IMR-90 (cell line): ENCODE measurements around the gene URB1. TPM values are rescaled to one million over a fixed set of nuclear protein-coding genes. Genes with fewer than 3 reads are reported as not detected.

Experiments
- ATAC-seq: fragments of 200-7000 bp; cut with Tn5 transposase; 2 replicates; pipeline ENCODE4 v1.9.1; 2020; ENCODE audit warnings: low read depth, mild to moderate bottlenecking, moderate library complexity
- BruUV-seq: library from RNA; stranded (reverse); fragments of 400-500 nt; replicated peaks from 2 replicates; lab custom pipeline; 2021; lab: Mats Ljungman, UMichigan
- CTCF ChIA-PET: fragments of 300-600 bp; formaldehyde crosslinking; extraction: SDS; loops from one replicate; lab custom pipeline; 2021; ENCODE audit warnings: antibody characterized with exemption; lab: Yijun Ruan, JAX
- POLR2A ChIA-PET: fragments of 300-600 bp; sonication (Branson Sonifier 250); formaldehyde crosslinking; loops from one replicate; lab custom pipeline; 2022; ENCODE audit warnings: antibody characterized with exemption; ENCODE audit not compliant: unreplicated experiment; lab: Charles Lee
- DNase-seq: peaks from one replicate; pipeline ENCODE4 v3.0.0; 2013
- H2AFZ ChIP-seq: replicated peaks from 2 replicates; pipeline ENCODE3; 2013; ENCODE audit warnings: low read length, mild to moderate bottlenecking; ENCODE audit not compliant: poor library complexity
- H2AK5ac ChIP-seq: 2 replicates; pipeline ENCODE4 v1.6.1; 2013; ENCODE audit warnings: low read depth, low read length, inconsistent platforms
- H2AK9ac ChIP-seq: replicated peaks from 2 replicates; pipeline ENCODE3; 2013; ENCODE audit warnings: mild to moderate bottlenecking, low read depth, low read length, moderate library complexity; ENCODE audit not compliant: poor library complexity
- H2BK120ac ChIP-seq: 2 replicates; pipeline ENCODE4 v1.6.1; 2013; ENCODE audit warnings: low read depth, low read length, inconsistent platforms
- H2BK15ac ChIP-seq: 3 replicates; pipeline ENCODE4 v1.6.1; 2013; ENCODE audit warnings: low read depth, low read length, inconsistent platforms
- H2BK20ac ChIP-seq: 2 replicates; pipeline ENCODE4 v1.6.1; 2013; ENCODE audit warnings: low read depth, mild to moderate bottlenecking, inconsistent platforms, low read length, moderate library complexity
- H2BK5ac ChIP-seq: 2 replicates; pipeline ENCODE4 v1.6.1; 2013; ENCODE audit warnings: mild to moderate bottlenecking, low read depth, low read length, inconsistent platforms; ENCODE audit not compliant: poor library complexity, severe bottlenecking
- H3K14ac ChIP-seq: replicated peaks from 2 replicates; pipeline ENCODE4 v1.6.1; 2013; ENCODE audit warnings: low read depth, low read length, inconsistent platforms
- H3K18ac ChIP-seq: 2 replicates; pipeline ENCODE4 v1.6.1; 2013; ENCODE audit warnings: low read depth, low read length, control low read depth
- H3K23ac ChIP-seq: 2 replicates; pipeline ENCODE4 v1.6.1; 2013; ENCODE audit warnings: low read depth, low read length, inconsistent platforms
- H3K27ac ChIP-seq: 2 replicates; pipeline ENCODE4 v1.5.1; 2013; ENCODE audit warnings: mild to moderate bottlenecking, control low read depth, low read length; ENCODE audit not compliant: insufficient read depth
- H3K27me3 ChIP-seq: 2 replicates; pipeline ENCODE4 v1.6.1; 2013; ENCODE audit warnings: low read length; ENCODE audit not compliant: control insufficient read depth, insufficient read depth
- H3K36me3 ChIP-seq: 2 replicates; pipeline ENCODE4 v1.6.1; 2013; ENCODE audit warnings: low read length, mixed read lengths; ENCODE audit not compliant: control insufficient read depth, insufficient read depth
- H3K4ac ChIP-seq: 2 replicates; pipeline ENCODE4 v1.6.1; 2013; ENCODE audit warnings: low read depth, low read length, inconsistent platforms
- H3K4me1 ChIP-seq: 2 replicates; pipeline ENCODE4 v1.6.1; 2013; ENCODE audit warnings: low read length, mixed read lengths; ENCODE audit not compliant: control insufficient read depth, insufficient read depth
- H3K4me2 ChIP-seq: 2 replicates; pipeline ENCODE4 v1.6.1; 2013; ENCODE audit warnings: low read depth, mild to moderate bottlenecking, control low read depth, low read length, moderate library complexity
- H3K4me3 ChIP-seq: 2 replicates; pipeline ENCODE4 v1.5.1; 2013; ENCODE audit warnings: low read depth, mild to moderate bottlenecking, control low read depth, low read length, moderate library complexity; ENCODE audit not compliant: insufficient read depth
- H3K56ac ChIP-seq: 2 replicates; pipeline ENCODE4 v1.6.1; 2013; ENCODE audit warnings: low read length, inconsistent platforms; ENCODE audit not compliant: insufficient read depth; ENCODE audit errors: extremely low read depth
- H3K79me1 ChIP-seq, 2 experiments: 2 replicates each; pipeline ENCODE4 v1.6.1; 2013; ENCODE audit warnings: low read length in 2 of 2, inconsistent platforms in 1 of 2, low read depth in 1 of 2
- H3K9ac ChIP-seq: 2 replicates; pipeline ENCODE4 v1.6.1; 2013; ENCODE audit warnings: low read depth, low read length, control low read depth
- H3K9me1 ChIP-seq: 2 replicates; pipeline ENCODE4 v1.6.1; 2013; ENCODE audit warnings: low read length, inconsistent platforms; ENCODE audit not compliant: insufficient read depth
- H3K9me3 ChIP-seq: 2 replicates; pipeline ENCODE4 v1.6.1; 2013; ENCODE audit warnings: low read length; ENCODE audit not compliant: control insufficient read depth, insufficient read depth
- H4K20me1 ChIP-seq: 2 replicates; pipeline ENCODE4 v1.6.1; 2013; ENCODE audit warnings: low read length, inconsistent platforms; ENCODE audit not compliant: insufficient read depth
- H4K5ac ChIP-seq: 2 replicates; pipeline ENCODE4 v1.6.1; 2013; ENCODE audit warnings: mild to moderate bottlenecking, low read depth, low read length, control low read depth
- H4K8ac ChIP-seq, 2 experiments: 2 replicates each; pipeline ENCODE4 v1.6.1; 2013; ENCODE audit warnings: low read depth in 2 of 2, low read length in 2 of 2, control low read depth in 1 of 2, inconsistent platforms in 1 of 2
- H4K91ac ChIP-seq: 2 replicates; pipeline ENCODE4 v1.6.1; 2013; ENCODE audit warnings: low read depth, low read length, inconsistent platforms; ENCODE audit not compliant: insufficient read depth
- FOS ChIP-seq: fragments of 150-350 bp; IDR thresholded peaks from 2 replicates; pipeline ENCODE4 v1.6.1; 2016; ENCODE audit warnings: low read depth, low read length
- MAZ ChIP-seq: IDR thresholded peaks from 2 replicates; pipeline ENCODE4 v1.6.1; 2012; ENCODE audit warnings: low read depth, mild to moderate bottlenecking, low read length, improper control_type of control experiment, moderate library complexity, borderline replicate concordance
- NFE2L2 ChIP-seq: fragments of 150-350 bp; IDR thresholded peaks from 2 replicates; pipeline ENCODE4 v1.6.1; 2016; ENCODE audit warnings: low read depth, mild to moderate bottlenecking, low read length
- RCOR1 ChIP-seq: IDR thresholded peaks from 2 replicates; pipeline ENCODE4 v1.6.1; 2012; ENCODE audit warnings: mild to moderate bottlenecking, low read length, improper control_type of control experiment; ENCODE audit not compliant: insufficient replicate concordance
- SMC3 ChIP-seq: fragments of 150-350 bp; IDR thresholded peaks from 2 replicates; pipeline ENCODE4 v1.6.1; 2016; ENCODE audit warnings: low read depth, mild to moderate bottlenecking, antibody characterized with exemption, low read length, moderate library complexity
- WGBS, 2 experiments: methylation state at CpG; one replicate each; pipeline versions ENCODE4 v1.1.5 to v1.1.7; 2013; ENCODE audit warnings: missing lambda C conversion rate in 2 of 2; ENCODE audit not compliant: insufficient read length in 1 of 2; ENCODE audit errors: extremely low coverage in 2 of 2; 5-methylcytosine and 5-hydroxymethylcytosine counted together
- dilution Hi-C: fragments of 300-500 bp; cut with HindIII; formaldehyde crosslinking; loops from one replicate; pipeline ENCODE4 v1.14.3; 2018; ENCODE audit warnings: low sequenced_read_pairs; ENCODE audit not compliant: unreplicated experiment
- in situ Hi-C: fragments of 300-500 bp; cut with MboI; formaldehyde crosslinking; loops from 3 replicates; pipeline ENCODE4 v1.14.3; 2019; ENCODE audit warnings: low sequenced_read_pairs, inconsistent platforms, mixed read lengths
- intact Hi-C: fragments of 100-400 bp; cut with micrococcal nuclease; formaldehyde crosslinking; loops from 2 replicates; pipeline ENCODE4 v1.10.0; 2022
- polyA plus RNA-seq, 3 experiments: library from polyadenylated mRNA; depleted of rRNA; stranded (reverse); fragments of >200 nt; gene quantifications; 2 replicates each; pipeline ENCODE4 v1.2.3, GENCODE V29; 2012; ENCODE audit warnings: low replicate concordance in 1 of 3
- total RNA-seq: library from RNA; depleted of rRNA; stranded (reverse); fragments of >200 nt; gene quantifications from 2 replicates; pipeline ENCODE4 v1.2.3, GENCODE V29; 2012
- TF ChIP-seq, protein P1 (sequence below): fragments of 150-350 bp; IDR thresholded peaks from 2 replicates; pipeline ENCODE4 v1.6.1; 2017; ENCODE audit warnings: mild to moderate bottlenecking, antibody characterized with exemption, low read length, low read depth

Gene URB1
- total and polyA plus RNA-seq, 2 of the 4 experiments (the other 2 are of a cell fraction) = 9.2 to 12.7 TPM

DNA sequence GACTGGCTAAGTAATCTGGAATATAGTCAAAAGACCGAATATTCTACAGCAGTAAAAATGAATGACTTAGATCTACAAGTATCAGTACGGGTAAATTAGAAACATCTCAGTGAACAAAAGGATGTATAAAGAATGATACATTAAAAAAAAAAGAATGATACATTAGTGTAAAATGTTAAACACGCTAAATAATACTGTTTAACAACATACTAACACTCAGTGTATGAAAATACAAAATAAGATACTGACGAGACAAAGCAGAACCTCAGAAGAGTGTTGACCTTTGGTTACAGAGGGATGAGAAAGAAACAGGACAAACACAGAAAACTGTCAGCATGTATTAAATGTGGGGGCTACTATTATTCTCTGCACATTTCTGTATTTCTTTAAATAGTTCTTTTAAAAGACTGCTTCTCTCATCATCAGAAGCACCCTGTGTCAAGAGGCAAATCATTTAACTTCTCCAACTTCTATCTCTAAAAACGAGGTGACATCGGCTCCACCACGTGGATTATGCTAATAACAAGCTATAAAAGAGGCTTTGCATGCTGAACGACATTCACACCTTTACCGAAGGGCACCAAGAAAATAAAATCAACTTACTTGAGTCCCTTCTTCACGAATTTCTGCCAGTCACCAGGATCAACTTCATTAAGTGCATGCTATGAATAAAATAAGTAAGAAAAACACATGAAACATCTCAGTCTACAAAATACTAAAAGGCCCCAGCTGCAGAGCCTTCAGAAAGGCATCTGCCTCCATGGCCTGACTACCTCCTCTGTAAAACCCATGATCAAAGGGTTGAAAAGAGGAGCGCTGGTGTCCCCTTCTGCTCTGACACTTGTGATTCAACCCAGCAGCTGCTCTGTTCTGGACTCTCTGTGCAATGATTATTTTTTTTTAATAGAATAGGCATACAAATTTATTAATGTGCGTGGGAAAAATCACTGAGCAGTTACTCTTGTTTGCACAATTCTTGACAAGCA is 51.7 kb downstream of the URB1 start:
- H3K36me3 ChIP-seq = peaks cover 53% of the 10 kb centered on the region
- H3K4me2 ChIP-seq = no peak overlapping the region
- no peak overlapping the region for H3K14ac ChIP-seq
- dilution Hi-C loops (no loop called here), in situ Hi-C loops (no loop called here), intact Hi-C loops (no loop called here)
- peaks cover 10% of the 10 kb centered on the region for H3K9me3 ChIP-seq
- CTCF ChIA-PET = interaction anchor here (0.6 to 1.0 kb wide), 3 partner anchors 15 to 343 kb away, joined by 3 to 4 read pairs (median 4); no protein-coding TSS in a partner anchor
- no peaks in the 10 kb centered on the region for H4K20me1 ChIP-seq
- no peak overlapping the region for H2BK120ac ChIP-seq
- no peak overlapping the region for H3K4me3 ChIP-seq
- BruUV-seq = no TSS peak
- no peaks in the 10 kb centered on the region for H3K27me3 ChIP-seq
- no peaks in the 10 kb centered on the region for H3K4me1 ChIP-seq
- no peak overlapping the region for H2BK20ac ChIP-seq
- no peak overlapping the region for H2AK9ac ChIP-seq
- H4K8ac ChIP-seq = no peak overlapping the region
- H2BK5ac ChIP-seq = no peak overlapping the region
- DNase-seq (no peak), ATAC-seq (no peak)
- TF ChIP-seq SMC3 (no peak), NFE2L2 (no peak), MAZ (no peak), FOS (no peak), RCOR1 (no peak)
- TF ChIP-seq, protein P1, sequence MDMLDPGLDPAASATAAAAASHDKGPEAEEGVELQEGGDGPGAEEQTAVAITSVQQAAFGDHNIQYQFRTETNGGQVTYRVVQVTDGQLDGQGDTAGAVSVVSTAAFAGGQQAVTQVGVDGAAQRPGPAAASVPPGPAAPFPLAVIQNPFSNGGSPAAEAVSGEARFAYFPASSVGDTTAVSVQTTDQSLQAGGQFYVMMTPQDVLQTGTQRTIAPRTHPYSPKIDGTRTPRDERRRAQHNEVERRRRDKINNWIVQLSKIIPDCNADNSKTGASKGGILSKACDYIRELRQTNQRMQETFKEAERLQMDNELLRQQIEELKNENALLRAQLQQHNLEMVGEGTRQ = no peak
- H3K9me1 ChIP-seq = no peaks in the 10 kb centered on the region
- H3K18ac ChIP-seq = no peak overlapping the region
- H3K79me1 ChIP-seq = peaks cover 12 to 24% of the 10 kb centered on the region in 2 experiments; a peak in 3 of 4 replicates
- no peak overlapping the region for H3K27ac ChIP-seq
- no peak overlapping the region for H3K4ac ChIP-seq
- no peak overlapping the region for H4K91ac ChIP-seq
- H4K5ac ChIP-seq = no peak overlapping the region
- no peak overlapping the region for H2AFZ ChIP-seq
- no peak overlapping the region for H3K56ac ChIP-seq
- no peak overlapping the region for H2AK5ac ChIP-seq
- H3K23ac ChIP-seq = no peak overlapping the region
- H3K9ac ChIP-seq = no peak overlapping the region
- no peak overlapping the region for H2BK15ac ChIP-seq
- POLR2A ChIA-PET = no interaction called here
- 100% methylated on average over 1 of the region's 12 CpGs; no CpG with 5 or more reads in 1 of the 2 experiments for whole genome bisulfite sequencing, 2 experiments
